Fibroblast of the aortic adventitia (primary cell): ENCODE data around the gene GRK1. TPM values are rescaled to one million over a fixed set of nuclear protein-coding genes. Genes with fewer than 3 reads are reported as not detected.
A peak's percentile ranks its signal among the peaks of the same experiment; 100 is the strongest.

Experiments
- DNase-seq: peaks from one replicate; pipeline ENCODE4 v3.0.0-alpha.2; 2010; ENCODE audit warnings: low read depth
- H3K4me3 ChIP-seq: 2 replicates; pipeline ENCODE4 v1.5.1; 2011; ENCODE audit warnings: low read depth, mild to moderate bottlenecking, control low read depth, low read length, moderate library complexity
- CTCF ChIP-seq: IDR thresholded peaks from 2 replicates; pipeline ENCODE4 v1.5.1; 2011; ENCODE audit warnings: mild to moderate bottlenecking, low read length, control low read depth, inconsistent platforms; ENCODE audit not compliant: insufficient read depth
- total RNA-seq: library from RNA; depleted of rRNA; stranded (reverse); fragments of >200 nt; gene quantifications from 2 replicates; pipeline ENCODE4 v1.2.3, GENCODE V29; 2012; ENCODE audit warnings: low replicate concordance

GRK1 gene
- total RNA-seq, 1 donor = not detected

DNA sequence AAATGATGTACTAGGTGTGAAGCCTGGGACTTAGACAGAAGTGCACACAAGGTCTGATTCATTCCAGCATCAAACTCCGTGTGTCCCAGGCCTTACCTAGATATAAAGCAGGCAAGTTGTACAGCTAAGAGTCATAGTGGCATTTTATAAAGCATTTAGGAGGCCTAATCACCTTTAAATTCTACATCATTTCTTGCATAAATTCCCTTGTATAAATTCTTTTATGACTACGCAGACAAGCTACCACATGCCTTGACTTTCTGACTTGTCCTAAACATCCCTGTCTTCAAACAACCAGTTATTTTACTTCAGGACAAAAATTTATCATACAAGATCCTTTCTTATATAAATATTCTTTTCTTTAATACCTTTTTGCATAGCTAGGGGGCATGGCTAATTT, 114.6 kb downstream of the GRK1 start:
- TF ChIP-seq CTCF = peak; percentile 38
- DNase-seq = no peak
- H3K4me3 ChIP-seq = no peak overlapping the region

DNA sequence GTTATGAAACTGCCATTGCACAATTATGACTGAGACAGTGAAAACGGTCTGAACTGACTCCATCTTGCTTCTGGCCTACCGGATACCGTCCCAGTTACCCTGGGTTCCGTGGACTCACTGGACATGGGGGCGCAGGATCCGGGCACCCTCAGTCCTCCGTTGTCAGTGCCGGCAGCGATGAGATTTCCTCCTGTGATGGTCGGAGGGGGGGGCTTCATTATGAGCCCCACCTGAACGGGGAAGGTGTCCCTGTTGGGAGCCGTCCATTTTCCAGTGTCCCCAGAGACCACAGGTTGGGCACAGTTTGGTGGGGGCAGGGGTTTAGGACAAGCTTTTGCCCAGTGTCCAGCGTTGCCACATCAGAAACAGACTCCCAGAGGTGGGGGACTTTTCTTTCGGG, 115.5 kb downstream of the GRK1 start:
- H3K4me3 ChIP-seq = no peak overlapping the region
- no peak for DNase-seq
- TF ChIP-seq CTCF = no peak

DNA sequence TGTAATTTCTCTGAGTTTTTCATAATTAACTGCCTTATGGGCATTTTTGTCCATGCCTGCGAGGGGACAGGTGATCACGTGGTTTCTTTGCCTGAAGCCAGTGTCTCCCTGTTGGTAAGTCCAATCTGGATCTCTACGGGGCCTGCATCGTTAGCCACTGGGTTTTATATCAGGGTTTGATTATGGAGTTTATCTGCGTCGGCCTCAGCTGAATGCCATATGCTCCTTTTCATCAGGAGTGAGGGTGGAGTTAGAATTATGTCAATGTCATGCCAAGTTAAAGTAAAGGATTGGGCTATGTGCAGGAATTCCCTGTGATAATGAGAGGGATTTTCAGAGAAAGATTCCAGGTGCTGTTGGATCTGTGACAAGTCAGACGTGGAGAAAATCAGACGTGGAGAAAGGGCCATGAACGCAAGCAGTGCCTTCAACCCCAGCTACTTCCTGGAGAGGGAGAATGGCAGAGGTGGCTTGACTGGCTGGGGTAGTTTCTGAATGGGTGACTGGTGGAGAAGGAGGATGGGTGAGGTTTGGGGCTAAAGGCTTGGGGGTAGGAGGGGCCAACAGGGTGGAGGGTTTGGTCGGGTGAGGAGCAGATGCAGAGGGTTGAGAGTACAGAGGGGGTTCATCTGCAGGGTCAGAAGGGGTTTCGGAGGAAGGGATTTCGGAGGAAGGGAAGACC, 116.3 kb downstream of the GRK1 start:
- no peak for DNase-seq
- H3K4me3 ChIP-seq = no peak overlapping the region
- TF ChIP-seq CTCF = no peak

- DNase-seq = no peak
- TF ChIP-seq CTCF = no peak
- H3K4me3 ChIP-seq = no peak overlapping the region
These were observed 117.1 kb downstream of the GRK1 start for GRCh38 chr13:113783966-113784644.

DNA sequence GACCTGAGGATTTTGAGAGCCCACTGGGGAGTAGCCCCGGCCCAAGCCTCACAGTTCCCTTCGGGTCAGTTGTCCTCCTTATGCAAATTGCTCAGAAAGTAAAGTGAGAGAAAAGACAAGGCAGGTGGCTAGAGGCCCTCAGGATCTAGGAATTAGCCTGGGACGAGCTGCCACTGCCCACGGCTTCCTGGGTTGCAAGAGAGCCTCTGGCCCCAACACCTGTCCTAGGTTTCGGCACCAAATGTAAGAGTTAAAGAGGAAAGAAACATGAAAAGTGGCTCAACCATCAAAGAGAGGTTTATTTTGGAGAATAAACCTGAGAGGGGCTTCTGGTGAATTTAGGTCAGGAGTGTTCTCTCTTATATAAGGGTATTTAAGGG, 117.6 kb downstream of the GRK1 start:
- no peak overlapping the region for H3K4me3 ChIP-seq
- TF ChIP-seq CTCF = no peak
- DNase-seq = no peak

DNA sequence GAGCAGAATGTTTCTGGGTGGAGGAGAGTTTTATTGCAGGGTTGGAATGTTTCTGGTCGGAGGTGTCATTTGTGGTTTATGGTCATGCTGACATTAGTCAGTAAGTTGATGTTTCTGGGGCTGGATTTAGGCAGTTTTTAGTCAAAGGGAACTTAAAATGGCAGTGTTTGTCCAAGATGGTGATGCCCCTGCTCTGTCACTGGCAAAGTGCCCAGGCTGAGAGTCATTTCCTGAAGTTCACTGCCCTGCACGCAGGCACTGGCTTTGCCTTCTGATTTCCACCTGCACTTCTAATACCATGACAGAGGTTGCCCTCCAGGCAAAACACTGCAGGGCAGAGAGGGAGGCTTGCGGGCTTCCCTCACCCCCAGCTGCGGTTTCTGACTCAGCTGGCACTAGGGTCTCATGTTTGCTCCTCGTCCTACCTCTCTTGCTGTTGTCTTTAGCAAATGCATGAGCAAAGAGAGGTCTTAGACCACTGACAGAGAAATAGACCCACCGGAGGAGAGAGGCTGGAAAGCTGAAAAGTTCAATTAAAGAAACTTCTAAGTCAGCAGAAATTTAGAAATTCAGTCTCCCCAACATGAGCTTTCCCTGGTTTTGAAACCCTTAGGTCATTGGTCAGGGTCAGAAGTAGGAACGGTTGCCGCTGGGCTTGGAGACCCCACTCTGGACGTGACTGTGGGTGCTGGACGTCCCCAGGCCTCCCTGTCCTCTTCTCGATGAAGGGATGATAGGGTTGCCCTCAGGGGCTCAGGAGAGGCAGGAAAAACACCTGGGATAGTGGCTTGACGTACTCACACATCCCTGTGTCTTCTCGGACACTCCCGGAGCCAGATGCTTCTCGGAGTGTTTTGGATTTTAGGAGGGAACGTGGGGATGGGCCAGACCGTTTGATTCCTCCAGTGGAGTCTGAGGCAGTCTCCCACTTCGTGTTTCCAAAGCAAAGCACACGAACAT, 118.3 kb downstream of the GRK1 start:
- no peak overlapping the region for H3K4me3 ChIP-seq
- TF ChIP-seq CTCF = no peak
- DNase-seq = peak; percentile 48
